HepG2 (cell line): ENCODE measurements around the gene XG. TPM values are rescaled to one million over a fixed set of nuclear protein-coding genes. Genes with fewer than 3 reads are reported as not detected.

Source experiments
- ATAC-seq: fragments of 200-7000 bp; cut with Tn5 transposase; 3 replicates; pipeline ENCODE4 v1.9.1; 2020; ENCODE audit warnings: mild to moderate bottlenecking, moderate library complexity
- BruUV-seq: library from RNA; stranded (reverse); fragments of 400-500 nt; replicated peaks from 2 replicates; lab custom pipeline; 2021; lab: Mats Ljungman, UMichigan
- CTCF ChIA-PET: fragments of 300-600 bp; formaldehyde crosslinking; extraction: SDS; loops from one replicate; lab custom pipeline; 2021; ENCODE audit warnings: low total read pairs, inconsistent platforms, low intra/inter-chr PET ratio; lab: Yijun Ruan, JAX
- POLR2A ChIA-PET: fragments of 350-600 bp; sonication (Branson Sonifier 250); formaldehyde crosslinking; loops from one replicate; lab custom pipeline; 2020; ENCODE audit warnings: antibody characterized with exemption, inconsistent platforms; lab: Yijun Ruan, JAX
- DNase-seq: peaks from one replicate; pipeline ENCODE4 v3.0.0-alpha.2; 2015; ENCODE audit warnings: low spot score
- FAIRE-seq: peaks from 3 replicates; lab custom pipeline; 2011; peaks lifted over from hg19 to GRCh38; lab: Jason Lieb, UNC
- H2AFZ ChIP-seq: one replicate; pipeline ENCODE4 v1.6.1; 2011; ENCODE audit warnings: low read length, inconsistent platforms
- H3K27ac ChIP-seq: fragments of 300-600 bp; 3 replicates; pipeline ENCODE4 v1.8.0; 2011; ENCODE audit warnings: mixed run types, mild to moderate bottlenecking, mixed read lengths, low read length, inconsistent platforms; ENCODE audit not compliant: insufficient read depth; ENCODE audit errors: extremely low read length
- H3K27me3 ChIP-seq, 2 experiments: fragments of 200-600 bp in 1 of 2; 2 replicates in 1 of 2; 3 replicates in 1 of 2; pipeline versions ENCODE4 v1.6.0 to v1.8.0; 2011; ENCODE audit warnings: low read length in 2 of 2, mild to moderate bottlenecking in 2 of 2, moderate library complexity in 2 of 2, inconsistent platforms in 1 of 2; ENCODE audit not compliant: insufficient read depth in 2 of 2, control insufficient read depth in 1 of 2
- H3K36me3 ChIP-seq, 2 experiments: fragments of 200-600 bp in 1 of 2; replicated peaks in 1 of 2; 2 replicates in 1 of 2; 3 replicates in 1 of 2; pipeline versions ENCODE4 v1.5.1 to v1.8.0; 2011; ENCODE audit warnings: low read length in 2 of 2, inconsistent platforms in 1 of 2; ENCODE audit not compliant: insufficient read depth in 2 of 2, control insufficient read depth in 1 of 2
- H3K4me1 ChIP-seq: 2 replicates; pipeline ENCODE4 v1.5.1; 2012; ENCODE audit warnings: low read length, inconsistent platforms; ENCODE audit not compliant: insufficient read depth
- H3K4me2 ChIP-seq: 2 replicates; pipeline ENCODE4 v1.6.0; 2011; ENCODE audit warnings: low read depth, low read length, inconsistent platforms
- H3K4me3 ChIP-seq, 3 experiments: fragments of 200-600 bp in 1 of 3; sonication (generic), shearing (Covaris generic) in 1 of 3; replicated peaks in 1 of 3; 2 replicates each; pipeline ENCODE4 v1.5.1; 2011 to 2016; ENCODE audit warnings: low read length in 3 of 3, inconsistent platforms in 2 of 3, low read depth in 2 of 3, mild to moderate bottlenecking in 2 of 3, control low read depth in 1 of 3, mixed read lengths in 1 of 3; ENCODE audit not compliant: insufficient read depth in 1 of 3
- H3K79me2 ChIP-seq: one replicate; pipeline ENCODE4 v1.6.1; 2011; ENCODE audit warnings: low read length, inconsistent platforms; ENCODE audit not compliant: insufficient read depth
- H3K9ac ChIP-seq: 2 replicates; pipeline ENCODE4 v1.6.0; 2011; ENCODE audit warnings: mild to moderate bottlenecking, low read depth, low read length, inconsistent platforms; ENCODE audit not compliant: insufficient read depth
- H3K9me3 ChIP-seq: 2 replicates; pipeline ENCODE4 v1.5.1; 2012; ENCODE audit warnings: mild to moderate bottlenecking, low read length
- H4K20me1 ChIP-seq: 2 replicates; pipeline ENCODE4 v1.6.0; 2011; ENCODE audit warnings: inconsistent platforms, mild to moderate bottlenecking, low read length, moderate library complexity; ENCODE audit not compliant: insufficient read depth
- ASH2L ChIP-seq: fragments of 300-600, 200-600 bp; sonication (generic); IDR thresholded peaks from 2 replicates; pipeline ENCODE4 v1.7.0; 2017; ENCODE audit warnings: low read depth, mild to moderate bottlenecking, moderate library complexity, mixed read lengths, low read length; ENCODE audit not compliant: insufficient read length
- BRD4 ChIP-seq: sonication (generic); formaldehyde crosslinking; IDR thresholded peaks from 2 replicates; pipeline ENCODE4 v1.4.0; 2020; ENCODE audit warnings: missing genetic modification reagents
- CC2D1A ChIP-seq: sonication (generic); formaldehyde crosslinking; IDR thresholded peaks from 2 replicates; pipeline ENCODE4 v1.8.1; 2023; ENCODE audit warnings: mild to moderate bottlenecking, missing genetic modification reagents
- E2F2 ChIP-seq: sonication (generic); formaldehyde crosslinking; IDR thresholded peaks from 2 replicates; pipeline ENCODE4 v1.4.0; 2020; ENCODE audit warnings: missing genetic modification reagents, borderline replicate concordance
- ELF4 ChIP-seq: sonication (generic); formaldehyde crosslinking; IDR thresholded peaks from 2 replicates; pipeline ENCODE4 v1.5.0; 2020; ENCODE audit warnings: missing genetic modification reagents, mild to moderate bottlenecking, moderate library complexity, borderline replicate concordance
- RXRB ChIP-seq: IDR thresholded peaks from 2 replicates; pipeline ENCODE4 v1.6.1; 2016; ENCODE audit warnings: borderline replicate concordance, missing genetic modification reagents, missing compliant biosample characterization
- SIN3A ChIP-seq: IDR thresholded peaks from 2 replicates; pipeline ENCODE4 v1.6.1; 2011; ENCODE audit warnings: low read depth, mild to moderate bottlenecking, control low read depth, low read length, borderline replicate concordance
- SMARCC2 ChIP-seq: fragments of 450-650 bp; IDR thresholded peaks from 2 replicates; pipeline ENCODE4 v1.6.1; 2017; ENCODE audit warnings: antibody characterized with exemption, mild to moderate bottlenecking
- SOX13 ChIP-seq, 3 experiments: fragments of 450-650 bp in 1 of 3; sonication (generic) in 1 of 3; formaldehyde crosslinking in 1 of 3; IDR thresholded peaks in 2 of 3; conservative IDR thresholded peaks in 1 of 3; 2 replicates each; pipeline versions ENCODE4 v1.5.0 to v1.6.1; 2016 to 2020; ENCODE audit warnings: antibody characterized with exemption in 1 of 3, mild to moderate bottlenecking in 1 of 3, missing compliant biosample characterization in 1 of 3, missing genetic modification reagents in 1 of 3, moderate library complexity in 1 of 3
- TCF7 ChIP-seq: sonication (generic); IDR thresholded peaks from 2 replicates; pipeline ENCODE4 v1.6.1; 2016; ENCODE audit warnings: antibody characterized with exemption, low read depth
- ZFP90 ChIP-seq: sonication (generic); formaldehyde crosslinking; IDR thresholded peaks from 2 replicates; pipeline ENCODE4 v1.8.0; 2022; ENCODE audit warnings: missing genetic modification reagents, mild to moderate bottlenecking, inconsistent platforms, borderline replicate concordance
- ZNF280B ChIP-seq: sonication (generic); formaldehyde crosslinking; IDR thresholded peaks from 2 replicates; pipeline ENCODE4 v1.5.0; 2020; ENCODE audit warnings: missing genetic modification reagents, mild to moderate bottlenecking, borderline replicate concordance
- ZNF891 ChIP-seq: sonication (generic); formaldehyde crosslinking; IDR thresholded peaks from 2 replicates; pipeline ENCODE4 v1.5.0; 2020; ENCODE audit warnings: mild to moderate bottlenecking, missing genetic modification reagents
- WGBS: methylation state at CpG from one replicate; pipeline ENCODE4 v1.1.6; 2017; ENCODE audit warnings: low lambda C conversion rate; 5-methylcytosine and 5-hydroxymethylcytosine counted together
- in situ Hi-C: cut with HindIII; loops from 2 replicates; pipeline ENCODE4 v1.10.0; 2017; ENCODE audit warnings: low pct_unique_long_range_greater_than_20kb; ENCODE audit not compliant: extremely low pct_ligation_motif_present
- intact Hi-C: fragments of 100-400 bp; cut with micrococcal nuclease; formaldehyde crosslinking; loops from one replicate; pipeline ENCODE4 v1.10.0; 2022; ENCODE audit not compliant: unreplicated experiment
- polyA plus RNA-seq, 8 experiments: library from polyadenylated mRNA; depleted of rRNA in 3 of 8; stranded (reverse) in 7 of 8; unstranded in 1 of 8; fragments of >200 nt; fragmentation: Illumina TruSeq in 4 of 8; extraction: Trizol in 4 of 8; gene quantifications; 2 replicates each; pipeline versions ENCODE4 v1.2.1 to v1.2.3, GENCODE V29; 2011 to 2016; ENCODE audit warnings: low read depth in 4 of 8, missing spikeins in 1 of 8, mixed read lengths in 1 of 8; ENCODE audit not compliant: insufficient read depth in 1 of 8
- total RNA-seq, 5 experiments: library from RNA; depleted of rRNA; stranded (reverse); fragments of >200 nt; fragmentation: Illumina TruSeq; extraction: Trizol; gene quantifications; 2 replicates each; pipeline ENCODE4 v1.2.3, GENCODE V29; 2016; ENCODE audit warnings: low read depth in 1 of 5

XG gene
- total and polyA plus RNA-seq, 2 of the 13 experiments (the other 11 are each of a cell fraction or from before 2014, with no cell fraction given) = not detected

- no peaks in the 10 kb centered on the region for H4K20me1 ChIP-seq
- no peaks in the 10 kb centered on the region for H3K36me3 ChIP-seq
- H3K79me2 ChIP-seq = no peaks in the 10 kb centered on the region
- H3K9ac ChIP-seq = no peak overlapping the region
- no peak overlapping the region for H3K27ac ChIP-seq
- H3K4me2 ChIP-seq = no peak overlapping the region
- ATAC-seq (no peak), FAIRE-seq (no peak), DNase-seq (no peak)
- BruUV-seq = no TSS peak
- H3K4me1 ChIP-seq = peaks cover 22% of the 10 kb centered on the region
- H3K4me3 ChIP-seq = no peak overlapping the region
- CTCF ChIA-PET = no interaction called here
- WGBS = 93% methylated on average over 1 of the region's 1 CpG
- POLR2A ChIA-PET = no interaction called here
- TF ChIP-seq SOX13 (IDR thresholded peaks at IDR 0.05) = no peak
- no peak for TF ChIP-seq SOX13 (CRISPR knock-in tag; conservative IDR thresholded peaks at IDR 0.05 in 1 of 2, IDR thresholded peaks at IDR 0.05 in 1 of 2)
- no peak for TF ChIP-seq ELF4 (CRISPR knock-in tag)
- TF ChIP-seq ZFP90 (CRISPR knock-in tag) = no peak
- TF ChIP-seq RXRB (CRISPR knock-in tag) = no peak
- no peak for TF ChIP-seq SIN3A
- no peak overlapping the region for H2AFZ ChIP-seq
- in situ Hi-C loops = no loop called here
- H3K27me3 ChIP-seq = no peaks in the 10 kb centered on the region
- H3K9me3 ChIP-seq = no peaks in the 10 kb centered on the region
- intact Hi-C loops = no loop called here
These were observed 3.0 kb upstream of the XG start for GRCh38 chrX:2748815-2749188.

- TF ChIP-seq CC2D1A = no peak
- no peak for TF ChIP-seq E2F2 (CRISPR knock-in tag)
- no peak for TF ChIP-seq ASH2L
- TF ChIP-seq ZNF280B (CRISPR knock-in tag) = no peak
- no peak for TF ChIP-seq SMARCC2
- no peak for TF ChIP-seq BRD4 (CRISPR knock-in tag)
- TF ChIP-seq TCF7 = no peak
- TF ChIP-seq ZNF891 (CRISPR knock-in tag) = no peak
- CTCF ChIA-PET = no interaction called here
- DNase-seq (no peak), ATAC-seq (no peak), FAIRE-seq (no peak)
- Histone ChIP-seq H3K4me3 (no peak overlapping the region), H3K9me3 (no peaks in the 10 kb centered on the region), H3K9ac (no peak overlapping the region), H4K20me1 (no peaks in the 10 kb centered on the region), H3K79me2 (no peaks in the 10 kb centered on the region), H3K4me2 (no peak overlapping the region), H3K4me1 (peaks cover 17% of the 10 kb centered on the region), H2AFZ (no peak overlapping the region), H3K36me3 (no peaks in the 10 kb centered on the region), H3K27me3 (no peaks in the 10 kb centered on the region), H3K27ac (no peak overlapping the region)
- no TSS peak for BruUV-seq
- intact Hi-C loops = no loop called here
- in situ Hi-C loops = no loop called here
- WGBS = 27% methylated on average over 3 of the region's 3 CpGs
- POLR2A ChIA-PET = no interaction called here
These were observed 549 bp upstream of the XG start for GRCh38 chrX:2751291-2751690.
